ENCODE data around the gene TEP1. TPM values are rescaled to one million over a fixed set of nuclear protein-coding genes. Genes with fewer than 3 reads are reported as not detected.
"Not testable (repeated sequence)": the region's sequence is repeated elsewhere in the genome, so short reads cannot be mapped to it uniquely, and the experiment has no call there.

Gene TEP1
- polyA plus RNA-seq (ENCODE audit: insufficient read length), result 21.5 TPM
- long read RNA-seq, donor 1, result 0 reads
- long read RNA-seq, donor 2, partial matches to known transcripts, result 0 of 2 reads
- long read RNA-seq, donor 2, other reads (novel, unspliced or antisense), result 0 of 2 reads
- long read RNA-seq, donor 3, result 0 reads
- long read RNA-seq, donor 4, result 0 reads
- long read RNA-seq, donor 5, partial matches to known transcripts, result 12 of 12 reads
- long read RNA-seq, donor 5, other reads (novel, unspliced or antisense), result 0 of 12 reads
- long read RNA-seq, donor 6, result 0 reads
- long read RNA-seq, donor 7, result 0 reads
- long read RNA-seq, donor 8, result 0 reads

- DNase-seq, result peak; percentile 77
These were observed at the start of gene TEP1 for GRCh38 chr14:20412876-20413743. Gene TEP1, minus strand, starts transcription at chr14:20413501. Its CDS starts 5,062 bp downstream, at chr14:20408439.

- DNase-seq, result peak; percentile 99
These were observed 48.2 kb upstream of the TEP1 start, which contains the start of gene PIP4P1 for GRCh38 chr14:20461225-20462141. Gene PIP4P1, minus strand, starts transcription at chr14:20461434. Its CDS starts 109 bp downstream, at chr14:20461325.

GRCh38 chr14:20460458-20461224 lies 47.3 kb upstream of the TEP1 start:
- DNase-seq, result no peak

- DNase-seq, result no peak
These were observed 44.9 kb upstream of the TEP1 start for GRCh38 chr14:20458031-20458789.

GRCh38 chr14:20456971-20457370 lies 43.7 kb upstream of the TEP1 start:
- no peak for DNase-seq

GRCh38 chr14:20455355-20456300 lies 42.3 kb upstream of the TEP1 start:
- DNase-seq, result no peak

GRCh38 chr14:20454516-20455354 lies 41.4 kb upstream of the TEP1 start, which contains the start of the genes APEX1 and OSGEP:
Gene APEX1, plus strand, starts transcription at chr14:20455226. Its CDS starts 420 bp downstream, at chr14:20455646.
Gene OSGEP, minus strand, starts transcription at chr14:20454812. Its CDS starts 129 bp downstream, at chr14:20454683.
- peak; percentile 99 for DNase-seq

GRCh38 chr14:20452831-20453230 lies 39.5 kb upstream of the TEP1 start:
- DNase-seq, result not testable (repeated sequence)

- DNase-seq, result no peak
These were observed 33.6 kb upstream of the TEP1 start for GRCh38 chr14:20446889-20447288.

GRCh38 chr14:20443650-20444049 lies 30.3 kb upstream of the TEP1 start:
- DNase-seq, result not testable (repeated sequence)

- DNase-seq, result no peak
These were observed 28.2 kb upstream of the TEP1 start for GRCh38 chr14:20441461-20441860.

GRCh38 chr14:20440882-20441281 lies 27.6 kb upstream of the TEP1 start:
- no peak for DNase-seq

GRCh38 chr14:20440465-20440864 lies 27.2 kb upstream of the TEP1 start:
- no peak for DNase-seq

- no peak for DNase-seq
These were observed 25.4 kb upstream of the TEP1 start for GRCh38 chr14:20438664-20439063.

GRCh38 chr14:20436363-20436755 lies 23.1 kb upstream of the TEP1 start:
- no peak for DNase-seq

GRCh38 chr14:20435582-20436362 lies 22.5 kb upstream of the TEP1 start, which contains the start of gene KLHL33:
Gene KLHL33, minus strand, starts transcription at chr14:20436166. Its CDS starts 355 bp downstream, at chr14:20435811.
- DNase-seq, result no peak

Measured in left kidney (tissue), 8 donors.